CD4-positive, alpha-beta T cell treated with Interleukin-6 for 4 hours (primary cell): ENCODE results near the gene MYO9A.

Experiments
- DNase-seq: peaks from one replicate; pipeline ENCODE4 v3.0.0-alpha.2; 2020; ENCODE audit warnings: mixed read lengths

The MYO9A gene

GRCh38 chr15:72118017-72118978, at the start of gene MYO9A, which contains the start of gene SENP8:
TSS of gene MYO9A (minus strand) at chr15:72118150. CDS start at chr15:72046563, 71,587 bp downstream.
TSS of gene SENP8 (plus strand) at chr15:72118403. CDS start at chr15:72139624, 21,221 bp downstream.
- peak; percentile 98 for DNase-seq

GRCh38 chr15:72167445-72167844, 49.5 kb upstream of the MYO9A start:
- no peak for DNase-seq

- DNase-seq = no peak
Observed at GRCh38 chr15:72166716-72167417, 48.9 kb upstream of the MYO9A start.

- no peak for DNase-seq
Observed at GRCh38 chr15:72163719-72164118, 45.8 kb upstream of the MYO9A start.

GRCh38 chr15:72162569-72162968, 44.6 kb upstream of the MYO9A start:
- DNase-seq = no peak

GRCh38 chr15:72161361-72162132, 43.6 kb upstream of the MYO9A start:
- DNase-seq = no peak

- DNase-seq = no peak
Observed at GRCh38 chr15:72160696-72161245, 42.8 kb upstream of the MYO9A start.

GRCh38 chr15:72156928-72157327, 39.0 kb upstream of the MYO9A start:
- no peak for DNase-seq

- peak; percentile 85 for DNase-seq
Observed at GRCh38 chr15:72155635-72156616, 38.0 kb upstream of the MYO9A start.

GRCh38 chr15:72155003-72155621, 37.2 kb upstream of the MYO9A start:
- no peak for DNase-seq

GRCh38 chr15:72154316-72154715, 36.4 kb upstream of the MYO9A start:
- DNase-seq = no peak

- no peak for DNase-seq
Observed at GRCh38 chr15:72153269-72154000, 35.5 kb upstream of the MYO9A start.

- DNase-seq = no peak
Observed at GRCh38 chr15:72147418-72147817, 29.5 kb upstream of the MYO9A start.

- no peak for DNase-seq
Observed at GRCh38 chr15:72146934-72147333, 29.0 kb upstream of the MYO9A start.

- no peak for DNase-seq
Observed at GRCh38 chr15:72146221-72146620, 28.3 kb upstream of the MYO9A start.

GRCh38 chr15:72141171-72142084, 23.5 kb upstream of the MYO9A start:
- no peak for DNase-seq

GRCh38 chr15:72140088-72140487, 22.1 kb upstream of the MYO9A start:
- no peak for DNase-seq

GRCh38 chr15:72139667-72140066, 21.7 kb upstream of the MYO9A start:
- no peak for DNase-seq
